HG02588 (cell line): ENCODE data around the gene TMEM8B.
A peak's percentile ranks its signal among the peaks of the same experiment; 100 is the strongest.

Experiments
- ATAC-seq: cut with Tn5 transposase; IDR thresholded peaks from one replicate; pipeline ENCODE4 v1.9.1; 2021; ENCODE audit warnings: mild to moderate bottlenecking, moderate library complexity; ENCODE audit not compliant: unreplicated experiment

TMEM8B gene

DNA sequence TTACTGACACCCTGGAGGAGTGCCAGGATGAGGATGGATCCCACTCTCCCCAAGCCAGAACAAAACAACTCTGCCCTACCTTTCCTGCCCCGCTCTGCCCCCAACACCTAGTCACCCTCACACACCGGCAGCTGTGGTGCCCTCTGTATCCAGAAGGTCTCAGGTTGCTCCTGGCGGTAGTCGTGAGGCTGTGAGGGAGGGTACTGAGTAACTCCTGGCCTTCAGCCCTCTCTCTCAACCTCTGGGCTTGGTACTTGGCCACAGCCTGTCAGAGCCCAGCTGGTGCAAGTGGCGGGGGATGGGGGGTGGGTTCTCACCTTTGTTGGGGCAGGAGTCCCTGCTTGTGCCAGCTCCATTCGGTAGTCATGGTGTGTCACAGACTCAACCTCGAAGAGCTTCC, 18.9 kb upstream of the TMEM8B start:
- no peak for ATAC-seq

DNA sequence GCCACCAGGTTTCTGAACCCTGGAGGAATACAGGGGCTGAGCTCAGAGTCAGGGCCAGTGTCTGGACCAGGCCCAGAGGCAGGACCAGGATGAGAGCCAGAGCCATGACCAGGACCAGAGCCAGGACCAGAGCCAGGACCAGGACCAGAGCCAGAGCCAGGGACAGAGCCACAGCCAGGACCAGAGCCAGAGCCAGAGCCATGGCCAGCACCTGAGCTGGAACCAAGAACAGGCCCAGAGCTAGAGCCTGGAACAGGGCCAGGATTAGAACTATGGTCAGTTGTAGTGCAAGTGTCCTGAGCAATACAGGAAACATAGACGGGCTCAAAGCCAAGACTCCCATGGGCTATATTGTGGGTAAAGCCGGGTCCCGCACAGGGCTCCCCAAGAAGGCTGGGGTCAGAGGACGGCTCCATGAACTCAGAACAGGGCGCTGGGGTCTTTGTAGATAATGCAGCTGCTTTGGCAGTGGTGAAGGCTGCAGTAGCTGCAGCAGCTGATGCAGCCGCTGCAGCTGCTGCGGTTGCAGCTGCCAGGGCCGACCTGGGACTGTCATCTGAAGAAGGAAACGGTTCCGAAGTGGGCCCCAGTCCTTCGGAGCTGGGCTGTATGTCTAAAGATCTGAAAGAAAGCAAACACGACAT, 17.5 kb upstream of the TMEM8B start:
- no peak for ATAC-seq

GRCh38 chr9:35812025-35812602, 16.9 kb upstream of the TMEM8B start, which contains the start of gene SPAG8:
Gene SPAG8 (minus strand): TSS chr9:35812262. CDS start chr9:35812147, 115 bp downstream.
- ATAC-seq: peak; percentile 61

DNA sequence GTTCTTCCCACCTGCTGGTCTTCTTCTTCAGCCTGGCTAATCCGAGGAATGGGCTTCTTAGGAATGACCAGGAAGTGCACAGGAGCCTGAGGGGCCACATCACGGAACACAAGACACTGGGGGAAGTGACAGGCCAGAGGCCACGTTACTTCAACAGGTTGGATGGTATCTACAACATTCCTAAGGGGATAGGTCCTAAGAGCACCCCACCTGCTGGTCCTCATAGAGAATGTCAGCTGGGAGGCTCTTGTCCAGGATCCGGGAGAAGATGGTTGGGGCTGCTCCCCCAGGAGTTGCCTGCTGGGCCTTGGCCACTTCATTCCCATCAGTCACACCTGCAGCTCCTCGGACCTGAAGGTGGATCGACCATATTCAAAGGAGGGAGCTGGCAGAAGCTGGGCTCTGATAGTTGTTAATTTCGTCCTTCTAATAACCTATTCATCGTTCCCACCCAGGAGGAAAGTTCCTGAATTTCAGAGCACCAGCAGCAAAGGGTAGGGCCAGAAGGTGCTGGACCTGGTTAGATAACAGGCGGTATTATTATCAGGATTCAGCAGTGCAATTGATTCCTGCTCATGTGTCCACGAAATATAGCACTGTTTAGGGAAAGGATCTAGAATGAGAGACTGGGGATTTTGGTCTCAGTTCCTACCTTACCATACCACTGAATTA, 15.5 kb upstream of the TMEM8B start:
- no peak for ATAC-seq

GRCh38 chr9:35814106-35814840, 14.8 kb upstream of the TMEM8B start:
- ATAC-seq: peak; percentile 18

- ATAC-seq: peak; percentile 72
Measured at GRCh38 chr9:35814841-35815543, 14.0 kb upstream of the TMEM8B start, which contains the start of gene HINT2. Gene HINT2 (minus strand): TSS chr9:35815042. CDS start chr9:35814979, 63 bp downstream.

- no peak for ATAC-seq
Measured at GRCh38 chr9:35816708-35817107, 12.3 kb upstream of the TMEM8B start.

DNA sequence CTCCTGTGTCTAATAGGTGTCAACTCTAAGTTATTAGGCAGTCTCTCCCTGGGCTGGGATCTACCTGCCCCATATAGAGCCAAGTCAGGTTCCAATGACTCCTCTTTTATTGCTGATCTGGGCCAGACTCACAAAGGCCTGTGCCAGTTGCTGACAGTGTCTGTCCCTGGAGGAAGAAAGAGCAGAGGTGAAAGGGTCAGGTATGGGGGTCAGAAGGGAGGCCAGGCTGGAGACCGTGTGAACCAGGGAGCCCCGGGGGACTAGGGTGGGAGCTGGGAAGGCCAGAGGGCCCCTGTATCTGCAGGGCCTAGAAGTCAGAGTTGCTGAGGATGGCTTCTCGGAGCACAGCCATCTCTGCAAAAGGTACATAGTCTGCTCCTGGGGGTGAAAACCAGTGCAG, 10.7 kb upstream of the TMEM8B start:
- ATAC-seq: no peak

DNA sequence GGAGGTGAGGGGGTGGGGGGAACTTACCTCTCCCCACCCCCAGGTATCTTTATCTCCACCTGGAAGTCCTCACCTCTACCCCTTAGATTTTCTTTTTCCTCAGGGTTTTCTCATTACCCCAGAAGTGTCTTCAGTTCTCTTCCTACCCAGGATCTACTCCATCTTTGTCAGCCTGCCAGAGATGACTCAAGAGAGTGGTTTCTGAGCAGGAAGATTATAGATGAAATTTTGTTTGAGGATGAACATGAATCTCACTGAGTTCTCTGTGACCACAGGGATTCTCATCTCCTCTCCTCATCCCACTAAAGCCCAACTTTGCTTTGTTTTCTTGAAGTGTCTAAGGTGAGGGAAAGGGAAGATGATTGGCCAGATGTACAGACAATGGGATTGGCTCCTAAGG, 9.0 kb upstream of the TMEM8B start:
- no peak for ATAC-seq

GRCh38 chr9:35822926-35823325, 6.1 kb upstream of the TMEM8B start:
- no peak for ATAC-seq

DNA sequence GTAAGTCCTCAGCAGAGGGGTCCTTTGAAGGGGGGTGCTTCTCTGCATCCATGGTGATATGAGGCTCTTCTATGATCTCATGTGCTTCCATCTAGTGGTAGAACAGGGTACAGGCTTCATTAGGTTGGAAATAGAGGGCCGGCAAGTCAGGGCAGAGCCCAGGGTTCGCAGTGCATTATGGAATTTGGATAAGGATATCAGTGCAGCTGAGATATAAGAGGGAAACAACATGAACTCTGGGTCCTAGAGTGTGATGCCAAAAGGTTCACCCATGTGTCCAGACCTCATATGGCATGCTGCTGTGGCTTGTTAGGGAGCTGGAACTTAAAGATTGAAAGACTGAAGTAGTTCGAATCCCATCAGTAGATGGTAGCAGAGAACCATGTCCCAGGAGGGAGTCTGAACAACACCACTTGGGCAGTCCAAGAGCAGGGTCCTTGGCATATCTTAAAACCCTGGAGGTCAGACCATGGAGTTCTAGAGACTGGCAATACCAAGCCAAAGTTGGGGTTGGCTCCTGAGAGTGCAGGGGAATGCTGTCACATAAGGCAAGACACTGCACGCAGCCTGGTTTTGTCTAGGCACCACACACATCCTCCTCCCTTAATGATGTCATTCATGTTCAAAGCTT, 2.8 kb upstream of the TMEM8B start:
- no peak for ATAC-seq

DNA sequence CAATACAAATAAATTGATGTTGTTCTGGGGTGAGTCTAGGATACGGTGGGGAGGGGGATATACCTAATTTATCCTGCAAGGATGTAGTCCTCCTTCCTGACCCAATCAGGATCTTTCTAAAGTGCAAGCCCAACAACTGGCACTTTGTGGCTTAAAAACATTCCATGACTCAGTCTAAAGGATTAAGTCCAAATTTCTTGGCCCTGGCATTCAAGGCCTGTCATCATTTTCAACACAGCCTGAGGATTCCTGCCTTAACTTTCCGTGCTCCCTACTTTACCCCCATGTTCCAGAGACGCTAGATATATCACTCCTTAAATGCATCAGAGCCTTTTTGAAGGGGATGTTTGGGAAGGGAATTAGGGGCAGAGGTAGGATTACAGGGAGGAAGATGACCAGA, 1.5 kb upstream of the TMEM8B start:
- no peak for ATAC-seq

- ATAC-seq: no peak
Measured at GRCh38 chr9:35828716-35829083, 328 bp upstream of the TMEM8B start, which contains the start of gene FAM221B. Gene FAM221B (minus strand): TSS chr9:35828732. CDS start chr9:35826161, 2,571 bp downstream.

- no peak for ATAC-seq
Measured at GRCh38 chr9:35829764-35830096, 702 bp downstream of the TMEM8B start.

DNA sequence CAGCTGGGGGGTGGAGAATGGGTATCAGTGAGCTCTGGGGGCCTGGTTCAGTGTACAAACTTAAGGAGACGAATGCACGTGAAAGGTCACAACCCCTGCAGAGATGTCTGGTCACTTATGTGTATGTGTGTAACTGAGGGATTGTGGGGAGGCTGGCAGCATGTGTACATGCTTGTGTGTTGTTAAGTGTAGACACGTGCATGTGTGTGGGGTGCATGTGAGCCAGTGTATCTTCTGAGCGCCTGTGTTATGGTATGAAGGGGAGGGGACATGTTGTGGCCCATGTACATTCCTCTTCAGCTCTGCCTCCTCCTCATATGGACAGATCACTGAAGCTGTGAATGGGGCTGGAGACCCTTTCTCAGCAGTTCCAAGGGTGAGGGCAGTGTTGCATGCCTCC, 2.0 kb downstream of the TMEM8B start:
- ATAC-seq: no peak

DNA sequence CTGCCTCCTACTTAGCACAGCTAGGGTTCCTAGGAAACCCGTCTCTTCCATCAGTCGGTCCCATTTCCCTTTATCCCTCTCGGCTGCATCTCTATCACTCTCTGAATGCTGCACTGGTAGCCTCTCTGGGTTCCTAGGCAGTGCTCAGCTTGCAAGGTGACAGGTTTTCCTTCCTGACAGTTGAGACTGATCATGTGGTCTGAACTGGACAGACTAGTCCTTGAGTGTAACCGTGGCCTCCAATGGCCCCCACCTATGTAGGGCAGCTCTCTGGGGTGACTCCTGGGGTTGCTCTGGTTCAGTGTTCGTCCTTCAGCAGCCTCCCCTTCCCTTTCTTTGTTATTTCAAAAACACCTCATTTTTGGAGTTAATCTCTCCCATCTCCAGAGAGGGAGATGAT, 3.8 kb downstream of the TMEM8B start:
- no peak for ATAC-seq

DNA sequence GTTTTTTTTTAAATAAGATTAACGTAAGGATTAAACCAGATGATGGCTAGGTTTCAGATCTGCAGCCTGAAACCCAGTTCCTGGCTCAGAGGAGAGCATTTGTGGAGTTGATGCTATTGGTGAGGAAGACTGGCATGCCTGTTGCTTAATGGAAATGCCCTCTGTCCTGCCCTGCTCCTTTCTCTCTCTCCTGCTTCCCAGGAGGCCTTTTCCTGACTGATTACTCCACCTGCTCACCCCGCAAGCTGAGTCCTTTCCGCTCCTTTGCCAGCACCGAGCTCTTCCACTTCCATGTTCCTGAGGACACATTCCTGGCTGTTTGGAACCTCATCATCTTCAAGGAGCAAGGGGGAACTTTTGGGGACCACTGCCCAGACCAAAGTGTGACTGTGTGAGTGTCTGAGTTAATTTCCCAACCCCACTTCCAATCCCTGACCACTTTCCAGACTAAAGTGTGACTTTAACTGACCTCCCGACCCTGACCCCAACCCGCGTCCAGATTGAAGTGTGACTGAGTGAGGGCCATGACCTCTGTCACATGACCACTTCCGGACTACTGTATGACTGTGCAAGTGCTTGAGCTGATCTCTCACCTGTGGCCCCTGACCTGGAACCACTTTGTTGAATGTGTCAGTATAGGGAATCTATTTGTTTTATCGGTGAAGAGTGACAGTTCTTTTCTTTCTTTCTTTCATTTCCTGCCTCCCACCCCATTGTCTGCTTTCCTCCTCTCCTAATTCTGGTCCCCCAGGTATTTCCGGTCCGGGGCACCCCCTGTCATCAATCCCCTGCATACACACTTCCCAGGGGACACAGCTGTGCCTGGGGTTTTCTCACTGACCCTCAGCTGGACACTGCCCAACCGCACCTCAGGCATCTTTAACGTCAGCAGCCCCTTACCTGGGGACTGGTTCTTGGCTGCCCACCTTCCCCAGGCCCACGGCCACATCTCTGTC, 5.5 kb downstream of the TMEM8B start:
- no peak for ATAC-seq

- ATAC-seq: no peak
Measured at GRCh38 chr9:35835216-35835632, 6.2 kb downstream of the TMEM8B start.

- no peak for ATAC-seq
Measured at GRCh38 chr9:35835766-35836165, 6.7 kb downstream of the TMEM8B start.
